ENCODE measurements around the gene TSACC.

The TSACC gene

GRCh38 chr1:156359249-156359648 is 20.9 kb downstream of the TSACC start:
- Histone ChIP-seq H3K27me3 (peaks cover 76% of the 10 kb centered on the region), H3K4me1 (ENCODE audit: control insufficient read depth in 1 of 2, insufficient read depth in 1 of 2, low read depth in 1 of 2, low read length in 1 of 2) (peaks cover 0 to 6% of the 10 kb centered on the region in 2 experiments), H3K9me3 (no peaks in the 10 kb centered on the region), H3K36me3 (no peaks in the 10 kb centered on the region), H3K4me3 (ENCODE audit: low read depth in 1 of 2, low read length in 1 of 2) (no peak overlapping the region), H3K27ac (no peak overlapping the region)
- TF ChIP-seq CTCF (IDR thresholded peaks at IDR 0.05), result no peak

- Histone ChIP-seq H3K4me1 (ENCODE audit: control insufficient read depth in 1 of 2, insufficient read depth in 1 of 2, low read depth in 1 of 2, low read length in 1 of 2) (peaks cover 0 to 6% of the 10 kb centered on the region in 2 experiments), H3K9me3 (no peaks in the 10 kb centered on the region), H3K36me3 (no peaks in the 10 kb centered on the region), H3K27me3 (peaks cover 76% of the 10 kb centered on the region), H3K4me3 (ENCODE audit: low read depth in 1 of 2, low read length in 1 of 2) (no peak overlapping the region), H3K27ac (no peak overlapping the region)
- TF ChIP-seq CTCF (IDR thresholded peaks at IDR 0.05), result no peak
Measured at GRCh38 chr1:156359973-156360372, 21.6 kb downstream of the TSACC start.

- peaks cover 0 to 6% of the 10 kb centered on the region in 2 experiments for H3K4me1 ChIP-seq (ENCODE audit: control insufficient read depth in 1 of 2, insufficient read depth in 1 of 2, low read depth in 1 of 2, low read length in 1 of 2)
- TF ChIP-seq CTCF (IDR thresholded peaks at IDR 0.05), result no peak
- H3K27ac ChIP-seq, result no peak overlapping the region
- H3K36me3 ChIP-seq, result no peaks in the 10 kb centered on the region
- H3K9me3 ChIP-seq, result no peaks in the 10 kb centered on the region
- no peak overlapping the region for H3K4me3 ChIP-seq (ENCODE audit: low read depth in 1 of 2, low read length in 1 of 2)
- peaks cover 76% of the 10 kb centered on the region for H3K27me3 ChIP-seq
Measured at GRCh38 chr1:156360534-156360933, 22.2 kb downstream of the TSACC start.

- H3K9me3 ChIP-seq, result no peaks in the 10 kb centered on the region
Measured at GRCh38 chr1:156365754-156366153, 27.4 kb downstream of the TSACC start.

GRCh38 chr1:156366378-156367166 is 28.2 kb downstream of the TSACC start:
- peaks cover 6 to 7% of the 10 kb centered on the region in 2 experiments for H3K4me1 ChIP-seq (ENCODE audit: control insufficient read depth in 1 of 2, insufficient read depth in 1 of 2, low read depth in 1 of 2, low read length in 1 of 2)
- no peak for TF ChIP-seq CTCF (IDR thresholded peaks at IDR 0.05)
- H3K27ac ChIP-seq, result no peak overlapping the region
- H3K36me3 ChIP-seq, result no peaks in the 10 kb centered on the region
- peaks cover 85% of the 10 kb centered on the region for H3K27me3 ChIP-seq
- no peak overlapping the region for H3K4me3 ChIP-seq (ENCODE audit: low read depth in 1 of 2, low read length in 1 of 2)
- H3K9me3 ChIP-seq, result no peaks in the 10 kb centered on the region

More at GRCh38 chr1:156365754-156366153, 27.4 kb downstream of the TSACC start:
- Histone ChIP-seq H3K27ac (no peak overlapping the region), H3K27me3 (peaks cover 79% of the 10 kb centered on the region), H3K36me3 (no peaks in the 10 kb centered on the region), H3K4me1 (ENCODE audit: control insufficient read depth in 1 of 2, insufficient read depth in 1 of 2, low read depth in 1 of 2, low read length in 1 of 2) (peaks cover 6 to 7% of the 10 kb centered on the region in 2 experiments), H3K4me3 (ENCODE audit: low read depth in 1 of 2, low read length in 1 of 2) (no peak overlapping the region)
- TF ChIP-seq CTCF (IDR thresholded peaks at IDR 0.05), result no peak
